IPS-NIHi11 (cell line): ENCODE measurements around the gene APCDD1L.
"Not testable (repeated sequence)": the region's sequence is repeated elsewhere in the genome, so short reads cannot be mapped to it uniquely, and the experiment has no call there.

Source experiments
- DNase-seq: peaks from one replicate; pipeline ENCODE4 v3.0.0; 2012; ENCODE audit warnings: mixed read lengths, low spot score

The APCDD1L gene

DNA sequence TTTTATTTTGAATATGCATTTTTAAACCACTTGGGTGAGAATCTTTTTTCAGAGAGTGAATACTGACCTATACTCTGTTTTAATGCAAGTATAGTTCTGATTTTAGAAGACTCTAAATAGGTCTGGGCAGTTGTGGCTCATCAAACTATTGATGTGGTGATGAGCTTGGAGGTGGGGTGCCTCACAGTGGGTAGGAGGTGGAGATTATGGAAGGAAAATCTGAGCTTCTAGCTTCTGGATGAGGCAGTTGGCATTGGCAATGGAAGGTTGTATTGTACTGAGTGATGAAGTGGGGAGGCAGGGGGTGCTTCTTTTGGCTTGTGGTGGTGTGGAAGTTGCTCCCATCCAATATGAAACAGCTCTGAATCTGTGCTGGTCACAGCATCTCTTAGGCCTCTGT lies 73.5 kb downstream of the APCDD1L start:
- DNase-seq = no peak

DNA sequence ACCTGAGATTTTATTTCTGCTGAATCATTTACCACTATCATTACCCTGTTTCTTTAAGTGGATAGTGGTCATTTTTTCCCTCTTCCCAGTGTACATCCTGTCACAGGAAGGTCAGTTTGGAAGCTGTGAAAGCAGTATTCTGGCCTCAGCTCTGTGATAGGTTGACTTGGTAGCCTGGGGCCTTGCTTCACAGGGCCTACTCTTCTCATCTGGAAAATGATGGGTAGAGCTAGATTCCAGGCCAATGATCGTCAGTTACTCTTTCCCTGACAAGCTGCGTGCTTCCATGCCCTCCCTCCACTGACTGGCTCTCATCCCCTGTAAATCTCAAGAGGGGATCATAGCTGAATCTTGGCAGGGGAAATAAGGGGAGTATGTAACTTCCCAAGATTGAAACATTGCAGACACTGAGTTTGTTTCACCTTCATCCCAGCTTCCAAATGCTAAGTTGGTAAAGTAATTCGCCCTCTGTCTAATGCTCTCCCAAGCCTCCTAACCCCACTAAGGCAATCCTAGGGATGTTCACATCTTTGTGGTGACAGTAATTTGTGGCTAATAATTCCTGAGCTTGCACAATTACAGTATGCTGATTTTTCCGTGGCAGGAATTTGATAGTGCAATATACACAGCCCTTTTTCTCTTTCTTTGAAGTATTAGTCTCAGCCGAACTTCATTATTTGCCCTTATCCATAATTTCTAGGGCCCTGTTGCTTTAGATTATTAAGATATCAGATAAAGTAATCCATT lies 75.0 kb downstream of the APCDD1L start:
- no peak for DNase-seq

DNA sequence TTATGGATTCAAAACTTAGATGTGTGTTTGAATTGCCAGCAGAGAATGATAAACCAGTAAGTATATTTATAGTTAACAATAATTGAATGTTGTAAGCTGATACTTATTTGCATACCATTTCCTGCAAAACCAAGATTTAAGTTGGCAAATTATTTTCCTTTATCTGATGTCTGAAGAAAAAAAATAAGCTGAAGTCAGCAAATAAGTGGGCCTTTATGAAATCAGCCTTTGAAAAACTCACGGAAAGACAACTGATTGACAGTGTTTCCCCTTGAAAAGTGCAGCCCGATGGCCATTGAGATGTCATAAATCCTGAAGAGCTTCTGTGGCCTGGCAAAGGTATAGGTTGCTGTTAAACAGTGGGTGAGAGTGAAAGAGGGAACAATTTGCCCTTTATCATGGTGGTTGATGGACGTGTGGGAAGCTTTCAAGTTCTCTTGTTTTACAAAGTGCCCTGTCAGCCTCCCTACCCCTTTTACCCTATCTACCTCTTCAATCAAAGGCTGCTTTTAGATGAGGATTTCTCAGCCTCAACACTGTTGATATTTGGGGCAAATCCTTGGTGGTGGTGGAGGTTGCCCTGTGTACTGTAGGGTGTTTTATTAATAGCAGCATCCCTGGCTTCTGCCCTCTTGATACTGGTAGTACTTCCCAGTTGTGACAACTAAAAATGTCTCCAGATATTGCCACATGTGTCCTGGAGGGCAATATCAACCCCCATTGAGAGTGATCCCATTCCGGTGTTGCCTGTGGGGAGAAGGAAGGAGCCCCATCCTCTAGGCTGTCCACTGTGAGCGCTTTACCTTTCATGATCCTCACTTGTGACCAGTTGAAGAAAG lies 76.0 kb downstream of the APCDD1L start:
- DNase-seq = no peak

DNA sequence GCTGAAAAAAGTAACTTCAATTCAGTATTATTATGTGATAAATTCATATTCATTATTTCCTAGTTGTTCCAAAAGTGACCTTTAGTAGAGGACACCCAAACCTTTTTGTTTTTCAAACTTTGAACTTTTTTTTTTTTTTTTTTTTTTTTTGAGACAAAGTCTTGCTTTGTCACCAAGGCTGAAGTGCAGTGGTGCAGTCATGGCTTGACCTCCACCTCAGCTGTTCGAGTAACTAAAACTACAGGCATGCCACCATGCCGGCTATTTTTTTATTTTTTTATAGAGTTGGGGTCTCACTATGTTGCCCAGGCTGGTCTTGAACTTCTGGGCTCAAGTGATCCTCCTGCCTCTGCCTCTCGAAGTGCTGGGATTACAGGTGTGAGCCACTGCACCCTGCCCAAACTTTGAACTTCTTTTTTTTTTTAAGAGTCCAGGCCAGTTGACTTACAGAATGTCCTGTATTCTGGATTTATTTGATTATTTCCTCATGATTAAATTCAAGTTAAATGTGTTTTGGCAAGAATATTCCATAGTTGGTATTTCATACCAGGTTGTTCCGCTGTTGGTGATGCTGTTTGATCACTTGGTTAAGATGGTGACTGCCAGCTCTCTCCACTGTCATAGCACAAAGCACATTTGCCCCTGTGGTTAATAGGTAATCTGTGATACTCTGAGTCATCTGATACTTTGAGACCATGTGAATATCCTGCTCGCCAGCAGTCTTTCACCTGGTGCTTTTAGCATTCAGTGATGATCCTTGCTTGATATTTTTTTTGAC lies 78.1 kb downstream of the APCDD1L start:
- no peak for DNase-seq

DNA sequence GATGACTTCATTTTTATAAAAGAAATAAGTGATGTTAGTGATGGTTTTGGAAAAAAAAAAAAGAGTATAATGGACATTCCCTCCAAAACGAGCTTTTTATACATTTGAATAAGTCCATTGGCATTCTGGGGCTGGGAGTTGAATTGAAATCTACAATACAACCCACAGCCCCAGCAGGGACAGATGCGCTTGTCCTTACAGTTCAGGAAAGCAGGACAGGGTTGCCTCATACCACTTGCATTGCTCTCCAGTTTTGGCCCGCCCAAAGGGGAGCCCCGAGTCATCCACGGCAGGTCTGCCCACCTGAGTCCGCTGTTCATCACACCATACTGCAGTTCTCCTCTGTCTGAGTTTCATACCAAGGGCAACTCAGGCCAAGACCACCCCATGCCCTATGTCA lies 80.0 kb downstream of the APCDD1L start:
- DNase-seq = no peak

DNA sequence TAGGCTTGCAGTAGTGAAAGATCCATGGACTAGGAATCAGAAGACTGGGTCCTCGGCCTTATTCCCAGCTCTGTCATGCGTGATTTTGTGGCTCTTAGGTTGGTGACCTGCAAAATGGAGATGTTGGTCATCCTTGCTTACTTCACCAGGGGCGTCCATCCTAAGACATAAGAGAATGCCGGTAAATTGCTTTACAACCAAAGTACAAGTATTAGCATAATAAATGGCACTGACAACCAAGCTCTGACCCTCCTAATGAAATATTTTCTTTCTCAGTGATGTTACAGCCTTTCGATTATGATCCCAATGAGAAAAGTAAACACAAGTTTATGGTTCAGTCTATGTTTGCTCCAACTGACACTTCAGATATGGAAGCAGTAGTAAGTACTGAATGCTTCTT lies 80.9 kb downstream of the APCDD1L start:
- DNase-seq = no peak

DNA sequence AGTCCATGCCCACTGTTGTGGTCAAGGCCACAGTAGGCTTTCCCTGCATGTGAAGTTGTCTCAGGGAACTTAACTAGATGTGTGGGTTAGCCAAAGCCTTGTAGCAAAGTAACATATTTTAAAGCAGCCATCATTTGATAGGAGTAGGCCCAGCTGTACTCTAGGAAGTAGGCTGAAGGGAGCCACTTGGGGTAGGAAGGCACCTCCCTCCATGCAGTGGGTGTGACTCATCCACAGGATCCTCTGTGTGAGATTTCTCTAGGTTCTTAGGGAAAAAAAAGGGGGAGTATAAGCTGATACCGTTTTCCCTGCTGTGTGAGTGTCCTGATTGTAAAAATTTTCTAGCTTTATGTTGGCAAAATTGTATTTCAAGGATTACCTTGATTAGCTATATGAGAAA lies 81.4 kb downstream of the APCDD1L start:
- DNase-seq = no peak

DNA sequence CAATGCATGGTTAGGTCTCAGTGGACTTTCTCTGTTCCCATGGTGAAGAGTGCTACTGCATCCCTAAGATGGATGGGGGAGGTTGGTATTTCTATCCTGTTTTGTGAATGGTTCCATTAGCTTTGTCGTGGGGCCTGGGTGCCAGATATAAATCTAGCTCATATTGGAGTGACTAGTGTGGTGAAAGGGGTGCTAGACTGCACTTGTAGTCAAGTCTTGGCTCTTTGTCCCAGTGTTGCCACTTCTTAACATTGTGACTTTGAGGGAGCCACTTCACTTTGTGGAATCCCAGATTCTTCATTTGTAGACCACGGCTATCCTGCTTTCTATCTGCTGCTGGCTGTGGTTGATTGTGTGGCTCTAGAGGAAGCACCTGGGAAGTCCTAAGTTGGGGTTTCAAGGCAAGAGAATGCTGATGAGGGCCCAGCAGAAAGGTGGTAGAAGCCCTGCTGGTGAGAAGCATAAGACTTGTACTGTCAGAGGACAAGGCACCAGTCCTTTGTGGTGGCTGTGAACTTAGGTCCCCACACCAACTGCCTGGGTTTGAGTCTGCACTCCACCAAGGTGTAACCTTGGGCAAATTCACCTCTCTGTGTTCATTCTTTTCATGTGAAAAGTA lies 82.1 kb downstream of the APCDD1L start:
- DNase-seq = no peak

DNA sequence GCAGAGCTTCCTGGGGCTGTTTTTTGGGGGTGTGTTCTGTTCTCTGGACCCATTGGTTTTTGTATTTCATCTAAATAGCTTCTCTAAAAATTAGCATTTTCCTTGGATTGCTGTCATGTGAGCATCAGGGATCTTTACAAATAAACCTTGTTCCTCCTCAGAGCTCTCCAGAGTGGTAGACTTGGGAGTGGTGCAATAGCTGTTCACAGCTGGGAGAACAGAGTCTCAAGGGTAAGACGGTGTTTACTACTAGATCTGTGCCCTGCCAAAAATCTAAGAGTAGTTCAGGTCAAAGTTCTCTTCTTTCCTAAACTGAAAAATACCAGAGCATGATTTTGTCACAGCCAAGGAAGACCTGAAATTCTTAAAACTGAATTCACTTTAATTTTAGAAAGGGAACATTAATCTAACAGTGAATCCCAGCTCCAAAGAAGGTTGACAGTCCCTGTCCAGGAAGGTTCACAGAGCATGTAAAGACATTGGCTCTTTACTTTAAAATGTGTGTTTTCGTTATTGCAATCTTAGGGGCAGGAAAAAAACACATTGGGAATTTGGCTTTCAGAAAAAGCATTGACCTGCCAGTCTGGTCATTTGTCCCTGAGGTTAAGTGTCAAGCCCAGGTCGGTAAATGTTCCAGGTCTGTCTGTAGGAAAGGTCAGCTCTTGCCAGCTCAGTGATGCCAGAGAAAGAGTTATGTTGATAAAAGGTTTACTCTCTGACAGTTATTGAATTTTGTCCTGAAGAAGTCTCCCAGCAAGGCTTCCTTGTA lies 82.8 kb downstream of the APCDD1L start:
- DNase-seq = no peak

DNA sequence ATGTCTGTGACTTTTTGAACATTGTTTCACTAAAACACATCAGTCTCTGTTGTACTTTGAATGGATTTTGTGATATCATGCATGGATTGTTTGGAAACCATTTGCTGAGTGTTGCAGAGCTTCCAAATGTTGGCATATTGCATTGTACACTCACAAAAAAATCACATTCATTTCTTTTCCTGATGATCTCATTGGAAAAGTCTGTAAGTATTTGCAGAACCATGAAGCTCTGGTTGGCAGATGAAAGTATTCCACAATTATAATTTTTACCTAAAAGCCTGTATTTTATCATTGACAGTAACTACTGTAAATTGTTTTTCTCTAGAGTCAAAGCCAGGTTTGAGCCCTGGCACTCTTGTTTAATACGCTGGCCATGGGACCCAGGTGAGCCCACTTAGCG lies 84.1 kb downstream of the APCDD1L start:
- DNase-seq = no peak

DNA sequence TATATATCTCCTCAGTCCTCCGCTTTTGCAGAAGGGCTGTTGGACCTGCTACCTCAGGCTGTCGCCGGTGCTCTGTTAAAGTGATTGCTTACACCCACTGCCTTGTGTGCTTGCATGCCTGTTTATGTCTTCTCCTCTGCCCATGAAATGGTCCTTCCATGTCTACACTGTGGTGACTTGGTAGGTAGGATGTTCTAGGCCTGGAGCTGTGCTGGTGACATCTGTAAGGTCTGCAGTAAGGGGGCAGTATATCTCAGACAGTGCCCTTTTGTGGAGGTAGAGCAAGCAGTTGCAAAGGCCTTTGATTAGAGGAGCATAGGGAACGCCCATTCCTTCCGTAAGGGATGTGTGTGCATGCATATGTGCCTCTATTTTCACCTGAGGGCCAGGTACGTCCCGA lies 85.9 kb downstream of the APCDD1L start:
- peak; percentile 23 for DNase-seq

DNA sequence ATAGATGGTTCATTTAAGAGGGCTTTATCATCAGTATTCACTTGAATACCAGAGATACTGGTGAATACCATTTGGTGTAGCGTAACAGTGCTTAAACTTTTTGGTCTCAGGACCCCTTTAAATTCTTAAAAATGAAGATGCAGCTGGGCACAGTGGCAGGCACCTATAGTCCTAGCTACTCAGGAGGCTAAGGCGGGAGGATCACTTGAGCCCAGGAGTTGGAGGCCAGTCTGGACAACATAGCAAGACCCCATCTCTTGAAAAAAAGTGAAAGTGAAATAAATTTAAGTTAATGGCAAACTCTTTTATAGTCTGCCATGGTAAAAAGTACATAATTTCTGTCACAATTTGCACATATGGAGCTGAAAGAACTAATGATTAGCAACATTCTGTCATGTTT lies 86.8 kb downstream of the APCDD1L start:
- DNase-seq = no peak

DNA sequence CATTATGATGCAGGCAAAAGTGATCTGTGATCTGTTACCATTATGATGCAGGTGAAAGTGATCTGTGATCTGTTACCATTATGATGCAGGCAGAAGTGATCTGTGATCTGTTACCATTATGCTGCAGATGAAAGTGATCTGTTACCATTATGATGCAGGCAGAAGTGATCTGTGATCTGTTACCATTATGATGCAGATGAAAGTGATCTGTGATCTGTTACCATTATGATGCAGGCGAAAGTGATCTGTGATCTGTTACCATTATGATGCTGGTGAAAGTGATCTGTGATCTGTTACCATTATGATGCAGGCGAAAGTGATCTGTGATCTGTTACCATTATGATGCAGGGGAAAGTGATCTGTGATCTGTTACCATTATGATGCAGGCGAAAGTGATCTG lies 87.6 kb downstream of the APCDD1L start:
- DNase-seq = not testable (repeated sequence)

DNA sequence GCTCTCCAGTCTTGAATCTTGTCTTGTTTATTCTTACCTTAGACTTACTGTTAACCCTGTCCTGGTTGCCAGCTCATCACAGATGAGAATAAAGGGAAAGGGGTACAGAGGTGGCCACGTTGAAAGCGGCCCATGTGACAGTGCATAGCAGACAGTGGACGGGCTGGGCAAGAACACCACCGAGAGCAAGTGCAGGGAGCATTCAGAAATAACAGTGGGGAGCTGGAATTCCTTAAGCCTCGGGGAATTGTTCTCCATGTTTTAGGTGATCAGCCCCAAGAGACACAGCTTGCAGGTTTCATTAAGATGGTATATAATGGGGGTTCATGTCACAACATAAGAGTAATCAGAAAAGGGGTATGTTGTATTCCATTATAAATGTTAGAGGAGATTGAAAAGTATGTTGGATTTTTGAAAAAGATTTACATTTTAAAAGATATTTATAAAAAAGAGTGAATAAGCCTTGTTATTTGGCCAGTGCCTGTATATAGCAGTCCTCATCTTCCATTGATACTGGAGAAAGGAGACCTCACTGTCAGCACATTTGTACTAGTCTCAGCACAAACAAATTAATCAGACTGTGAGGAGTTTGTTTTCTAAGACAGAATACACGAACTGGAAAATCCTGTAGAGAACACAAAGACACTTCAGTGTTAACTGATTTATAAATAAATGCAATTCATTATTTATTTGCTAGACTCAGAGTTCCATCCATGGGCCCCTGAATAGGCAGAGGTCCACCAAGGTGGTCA lies 90.8 kb downstream of the APCDD1L start:
- peak; percentile 39 for DNase-seq

DNA sequence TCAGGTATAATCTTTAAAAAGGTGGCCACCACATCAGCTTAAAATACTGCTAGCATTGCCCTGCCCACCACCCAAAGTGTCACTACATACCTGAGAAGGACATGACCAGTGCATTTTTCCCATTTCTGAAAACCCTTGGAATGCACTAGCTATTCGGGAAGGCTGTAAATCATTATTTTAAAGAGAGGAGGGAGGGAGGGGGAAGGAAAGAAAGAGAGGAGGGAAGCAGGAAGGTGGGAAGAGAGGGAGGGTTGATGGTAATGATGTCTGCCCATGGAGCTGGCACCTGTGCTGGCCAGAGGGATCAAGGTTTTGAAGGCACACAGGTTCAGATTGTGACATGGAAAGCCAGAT lies 93.7 kb downstream of the APCDD1L start:
- DNase-seq = no peak

DNA sequence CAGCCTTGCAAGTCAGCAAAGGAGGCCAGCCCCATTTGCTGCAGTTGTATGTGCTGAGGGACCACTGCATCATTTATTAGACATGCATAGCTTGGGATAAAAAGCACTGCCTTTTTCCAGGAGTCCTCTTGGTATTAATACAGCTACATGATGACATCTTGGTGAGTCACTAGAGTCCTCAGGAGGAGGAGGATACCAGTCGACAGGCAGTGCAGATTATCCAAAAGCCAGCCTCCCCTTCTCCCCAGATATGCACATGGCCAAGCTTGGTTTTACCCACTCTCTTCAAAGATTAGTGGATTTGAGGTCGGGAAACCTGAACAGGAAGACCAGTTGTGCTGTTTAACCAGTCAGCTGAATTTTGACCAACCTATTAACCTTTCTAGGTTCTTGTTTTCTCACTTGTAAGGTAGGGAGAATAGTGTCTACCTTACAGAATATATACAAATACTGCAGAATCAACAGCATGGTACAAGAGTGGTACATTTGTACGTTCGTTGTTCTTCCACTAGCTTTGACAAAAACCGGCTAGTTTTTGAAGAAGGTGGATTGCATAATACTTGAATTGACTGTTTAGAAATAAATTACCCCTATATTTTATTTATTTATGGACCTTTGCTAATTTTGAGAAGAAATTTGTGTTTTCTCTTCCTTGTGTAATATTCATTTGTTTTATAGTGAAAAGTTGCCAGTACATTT lies 94.3 kb downstream of the APCDD1L start:
- no peak for DNase-seq

DNA sequence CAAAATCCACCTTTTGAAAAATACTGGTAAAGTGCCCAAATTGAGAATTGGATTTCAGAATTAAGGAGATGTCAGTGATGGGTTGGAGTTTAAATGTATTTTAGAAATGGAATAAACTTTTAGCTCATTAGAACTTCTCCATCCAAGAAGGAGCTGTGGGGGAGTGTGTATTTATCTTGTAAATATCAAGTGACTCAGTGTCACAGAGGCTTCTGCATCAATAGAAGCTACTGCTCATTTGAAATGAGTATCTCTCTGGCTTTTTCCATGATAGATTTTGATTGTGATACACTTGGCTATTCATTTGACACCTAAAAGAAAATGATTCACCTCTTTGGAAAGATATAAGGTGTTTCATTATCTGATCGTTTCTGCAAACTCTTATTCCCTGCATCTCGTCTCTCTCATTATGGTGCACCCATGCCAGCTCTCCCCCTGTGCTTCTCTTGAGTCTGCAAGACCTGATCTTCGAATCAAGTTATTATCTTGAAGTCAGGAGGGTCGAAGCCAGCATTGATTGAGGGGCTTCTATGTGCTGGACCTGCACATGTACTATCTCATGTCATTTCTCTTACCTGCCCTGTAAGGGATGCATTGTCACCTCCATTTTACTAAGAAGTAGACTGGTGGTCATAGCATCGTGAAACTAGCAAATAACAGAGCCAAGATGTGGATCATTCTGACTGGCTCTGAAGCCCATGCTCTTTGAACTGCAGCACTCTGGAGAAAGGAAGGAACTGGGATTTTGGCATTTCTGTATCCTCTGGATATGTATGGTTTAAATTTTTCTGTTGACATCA lies 96.0 kb downstream of the APCDD1L start:
- no peak for DNase-seq

DNA sequence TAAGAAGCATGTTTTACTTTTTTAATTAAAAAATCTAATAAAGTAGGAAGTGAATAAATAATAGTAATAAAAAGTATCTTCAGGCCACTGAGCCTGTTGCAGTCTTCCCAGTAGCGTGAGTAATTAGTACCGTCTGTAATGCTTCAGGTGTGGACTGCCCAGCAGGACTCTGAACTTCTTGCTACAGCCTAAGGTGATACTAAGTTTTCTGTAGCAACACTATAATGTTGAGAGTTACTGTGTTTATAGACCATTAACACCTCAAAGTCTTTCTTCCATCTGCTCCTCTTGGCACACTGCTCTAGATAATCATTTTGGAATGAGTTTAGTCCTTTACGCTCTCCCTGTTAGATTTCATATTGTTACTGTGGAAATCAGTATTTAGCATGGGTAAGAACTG lies 97.8 kb downstream of the APCDD1L start:
- no peak for DNase-seq

DNA sequence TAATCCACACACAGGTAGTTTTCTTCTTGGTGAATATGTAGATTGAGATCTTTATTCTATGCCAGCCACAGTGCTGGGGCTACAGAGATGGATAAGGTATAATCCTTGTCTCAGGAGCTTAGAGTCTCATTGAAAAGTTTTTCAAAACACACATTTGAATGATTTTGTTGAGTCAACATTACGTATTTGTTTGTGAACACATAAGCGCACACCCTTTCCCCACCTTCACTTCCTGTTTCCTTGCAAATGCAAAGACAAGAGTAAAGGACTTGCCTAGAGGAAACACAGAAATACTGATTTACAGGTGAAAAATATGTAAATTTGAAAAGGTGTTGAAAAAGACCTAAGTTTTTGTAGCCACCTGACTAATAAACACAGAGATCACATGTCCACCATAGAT lies 98.4 kb downstream of the APCDD1L start:
- no peak for DNase-seq
